H1 (cell line): ENCODE data around the gene C1GALT1. TPM values are rescaled to one million over a fixed set of nuclear protein-coding genes. Genes with fewer than 3 reads are reported as not detected.

Experiments
- CTCF ChIA-PET: fragments of 300-600 bp; sonication (Branson Sonifier 250); formaldehyde crosslinking; loops from one replicate; lab custom pipeline; 2021; ENCODE audit not compliant: partially characterized antibody; lab: Charles Lee
- POLR2A ChIA-PET: fragments of 300-600 bp; sonication (Branson Sonifier 250); formaldehyde crosslinking; loops from one replicate; lab custom pipeline; 2021; ENCODE audit warnings: inconsistent platforms; ENCODE audit not compliant: partially characterized antibody; lab: Charles Lee
- DNase-seq, 2 experiments: peaks; one replicate each; pipeline versions ENCODE4 v3.0.0 to v3.0.0-alpha.2; 2010 to 2022; ENCODE audit warnings: low spot score in 2 of 2, low read depth in 1 of 2, mixed read lengths in 1 of 2
- FAIRE-seq: peaks from 2 replicates; lab custom pipeline; 2011; peaks lifted over from hg19 to GRCh38; lab: Jason Lieb, UNC
- H2AFZ ChIP-seq: 2 replicates; pipeline ENCODE4 v1.8.1; 2012; ENCODE audit warnings: low read length, inconsistent platforms
- H2AK5ac ChIP-seq: 2 replicates; pipeline ENCODE4 v1.6.1; 2013; ENCODE audit warnings: low read depth, low read length
- H2BK120ac ChIP-seq: replicated peaks from 2 replicates; pipeline ENCODE3; 2013; ENCODE audit warnings: low read depth, low read length, inconsistent platforms
- H2BK12ac ChIP-seq: 2 replicates; pipeline ENCODE4 v1.6.1; 2013; ENCODE audit warnings: low read depth, low read length
- H2BK15ac ChIP-seq: 2 replicates; pipeline ENCODE4 v1.6.1; 2013; ENCODE audit warnings: low read length
- H2BK20ac ChIP-seq: 2 replicates; pipeline ENCODE4 v1.6.1; 2013; ENCODE audit warnings: low read length
- H2BK5ac ChIP-seq: 2 replicates; pipeline ENCODE4 v1.6.1; 2013; ENCODE audit warnings: low read depth, low read length
- H3K14ac ChIP-seq: 2 replicates; pipeline ENCODE4 v1.6.1; 2013; ENCODE audit warnings: inconsistent platforms; ENCODE audit not compliant: insufficient read length
- H3K18ac ChIP-seq: 2 replicates; pipeline ENCODE4 v1.6.1; 2013; ENCODE audit warnings: low read length; ENCODE audit errors: extremely low read depth
- H3K23ac ChIP-seq: 2 replicates; pipeline ENCODE4 v1.6.1; 2013; ENCODE audit warnings: inconsistent platforms; ENCODE audit not compliant: insufficient read length
- H3K23me2 ChIP-seq: 2 replicates; pipeline ENCODE4 v1.6.1; 2013; ENCODE audit warnings: low read depth, low read length
- H3K27ac ChIP-seq: 2 replicates; pipeline ENCODE4 v1.6.1; 2011; ENCODE audit warnings: low read depth, low read length, inconsistent platforms
- H3K27me3 ChIP-seq, 4 experiments: replicated peaks in 1 of 4; 1 replicate in 1 of 4; 2 replicates in 3 of 4; pipeline versions ENCODE4 v1.6.1 to v1.8.1; 2011 to 2013; ENCODE audit warnings: low read length in 3 of 4, mild to moderate bottlenecking in 3 of 4, inconsistent platforms in 2 of 4, mixed read lengths in 2 of 4, moderate library complexity in 1 of 4; ENCODE audit not compliant: control insufficient read depth in 3 of 4, insufficient read depth in 3 of 4; ENCODE audit errors: extremely low read depth in 1 of 4
- H3K36me3 ChIP-seq, 4 experiments: 2 replicates each; pipeline versions ENCODE4 v1.6.1 to v1.8.1; 2011 to 2013; ENCODE audit warnings: mild to moderate bottlenecking in 4 of 4, low read length in 3 of 4, moderate library complexity in 2 of 4, control low read depth in 1 of 4, inconsistent platforms in 1 of 4; ENCODE audit not compliant: insufficient read depth in 4 of 4, control insufficient read depth in 2 of 4
- H3K4ac ChIP-seq: replicated peaks from 2 replicates; pipeline ENCODE3; 2013; ENCODE audit warnings: low read length, low read depth, mixed read lengths, inconsistent platforms; ENCODE audit not compliant: insufficient read length
- H3K4me1 ChIP-seq, 4 experiments: replicated peaks in 1 of 4; 1 replicate in 1 of 4; 2 replicates in 3 of 4; pipeline versions ENCODE4 v1.6.1 to v1.8.1; 2011 to 2013; ENCODE audit warnings: low read length in 3 of 4, inconsistent platforms in 2 of 4, mixed read lengths in 1 of 4; ENCODE audit not compliant: insufficient read depth in 4 of 4, control insufficient read depth in 3 of 4
- H3K4me2 ChIP-seq, 2 experiments: 2 replicates each; pipeline versions ENCODE4 v1.6.1 to v1.8.1; 2011 to 2013; ENCODE audit warnings: low read depth in 2 of 2, low read length in 2 of 2, control low read depth in 1 of 2, inconsistent platforms in 1 of 2, mild to moderate bottlenecking in 1 of 2; ENCODE audit not compliant: insufficient read depth in 1 of 2
- H3K4me3 ChIP-seq, 4 experiments: fragments of 200-600, 300-600 bp in 1 of 4; sonication (generic), shearing (Covaris generic), sonication (Bioruptor Twin) in 1 of 4; 2 replicates each; pipeline versions ENCODE4 v1.5.1 to v1.8.1; 2011 to 2016; ENCODE audit warnings: low read length in 4 of 4, low read depth in 3 of 4, control low read depth in 2 of 4, inconsistent platforms in 2 of 4, mild to moderate bottlenecking in 2 of 4, mixed read lengths in 1 of 4, moderate library complexity in 1 of 4; ENCODE audit not compliant: insufficient read depth in 2 of 4; ENCODE audit errors: extremely low read depth in 1 of 4
- H3K56ac ChIP-seq: replicated peaks from 2 replicates; pipeline ENCODE3; 2013; ENCODE audit warnings: low read depth, mild to moderate bottlenecking, mixed read lengths, low read length, inconsistent platforms; ENCODE audit not compliant: insufficient read length
- H3K79me1 ChIP-seq: 2 replicates; pipeline ENCODE4 v1.6.1; 2013; ENCODE audit warnings: low read depth, low read length, control low read depth
- H3K79me2 ChIP-seq, 2 experiments: 2 replicates each; pipeline versions ENCODE4 v1.6.1 to v1.8.1; 2012 to 2013; ENCODE audit warnings: low read length in 2 of 2, mild to moderate bottlenecking in 2 of 2, inconsistent platforms in 1 of 2; ENCODE audit not compliant: insufficient read depth in 2 of 2, control insufficient read depth in 1 of 2
- H3K9ac ChIP-seq, 4 experiments: replicated peaks in 1 of 4; 1 replicate in 1 of 4; 2 replicates in 3 of 4; pipeline versions ENCODE4 v1.6.1 to v1.8.1; 2011 to 2013; ENCODE audit warnings: low read depth in 3 of 4, low read length in 3 of 4, control low read depth in 2 of 4, mild to moderate bottlenecking in 2 of 4, moderate library complexity in 2 of 4, inconsistent platforms in 1 of 4; ENCODE audit errors: extremely low read depth in 1 of 4
- H3K9me3 ChIP-seq, 2 experiments: 2 replicates each; pipeline versions ENCODE4 v1.6.1 to v1.8.1; 2012 to 2013; ENCODE audit warnings: mild to moderate bottlenecking in 2 of 2, moderate library complexity in 2 of 2, control low read depth in 1 of 2, inconsistent platforms in 1 of 2, low read depth in 1 of 2, low read length in 1 of 2, mixed read lengths in 1 of 2; ENCODE audit not compliant: insufficient read depth in 2 of 2
- H4K20me1 ChIP-seq, 2 experiments: replicated peaks in 1 of 2; 2 replicates each; pipeline versions ENCODE3 to v1.8.1; 2011 to 2013; ENCODE audit warnings: inconsistent platforms in 2 of 2, low read length in 2 of 2, mild to moderate bottlenecking in 1 of 2; ENCODE audit not compliant: insufficient read depth in 2 of 2, control insufficient read depth in 1 of 2
- H4K5ac ChIP-seq: 2 replicates; pipeline ENCODE4 v1.6.1; 2013; ENCODE audit warnings: low read length, low read depth, mixed read lengths, inconsistent platforms; ENCODE audit not compliant: insufficient read length
- H4K8ac ChIP-seq: 2 replicates; pipeline ENCODE4 v1.8.0; 2013; ENCODE audit warnings: mild to moderate bottlenecking, moderate library complexity, low read length, inconsistent platforms; ENCODE audit not compliant: insufficient read depth; ENCODE audit errors: extremely low read depth
- H4K91ac ChIP-seq: replicated peaks from 2 replicates; pipeline ENCODE3; 2013; ENCODE audit warnings: low read length, mixed read lengths, inconsistent platforms; ENCODE audit not compliant: insufficient read length
- ATF2 ChIP-seq: IDR thresholded peaks from 2 replicates; pipeline ENCODE4 v1.6.1; 2012; ENCODE audit warnings: low read length, inconsistent platforms
- JUN ChIP-seq: IDR thresholded peaks from 2 replicates; pipeline ENCODE4 v1.6.1; 2011; ENCODE audit warnings: low read depth, mild to moderate bottlenecking, improper control_type of control experiment, low read length
- JUND ChIP-seq: IDR thresholded peaks from 2 replicates; pipeline ENCODE4 v1.6.1; 2011; ENCODE audit warnings: mild to moderate bottlenecking, improper control_type of control experiment, low read length
- KDM5A ChIP-seq: fragments of 200-600 bp; IDR thresholded peaks from 2 replicates; pipeline ENCODE4 v1.7.1; 2012; ENCODE audit warnings: mild to moderate bottlenecking, low read length, inconsistent platforms, mixed read lengths
- POLR2AphosphoS5 ChIP-seq: IDR thresholded peaks from 2 replicates; pipeline ENCODE4 v1.6.1; 2011; ENCODE audit warnings: low read depth, low read length
- RBBP5 ChIP-seq: IDR thresholded peaks from 2 replicates; pipeline ENCODE4 v1.7.1; 2012; ENCODE audit warnings: low read depth, mild to moderate bottlenecking, inconsistent platforms, low read length, moderate library complexity, borderline replicate concordance
- RNF2 ChIP-seq: fragments of 200-900, 300-1000 bp; sonication (generic); IDR thresholded peaks from 2 replicates; pipeline ENCODE4 v1.7.1; 2016; ENCODE audit warnings: borderline replicate concordance, low read depth, mild to moderate bottlenecking, antibody characterized with exemption, low read length; ENCODE audit not compliant: poor library complexity, severe bottlenecking; ENCODE audit errors: missing control alignments
- SAP30 ChIP-seq: fragments of 300-600 bp; sonication (generic); IDR thresholded peaks from 2 replicates; pipeline ENCODE4 v1.7.1; 2012; ENCODE audit warnings: low read length, moderate library complexity, mild to moderate bottlenecking, inconsistent platforms; ENCODE audit not compliant: insufficient read depth, insufficient replicate concordance
- SP1 ChIP-seq: IDR thresholded peaks from 2 replicates; pipeline ENCODE4 v1.6.1; 2011; ENCODE audit warnings: low read depth, low read length
- USF2 ChIP-seq: IDR thresholded peaks from 2 replicates; pipeline ENCODE4 v1.6.1; 2011; ENCODE audit warnings: low read length, improper control_type of control experiment
- WGBS, 2 experiments: shearing (Covaris generic) in 1 of 2; methylation state at CpG; one replicate each; pipeline versions ENCODE4 v1.1.6 to v1.1.7; 2013 to 2015; ENCODE audit warnings: low lambda C conversion rate in 2 of 2, mixed read lengths in 2 of 2, inconsistent platforms in 1 of 2, low coverage in 1 of 2, missing lambda C conversion rate in 1 of 2; ENCODE audit not compliant: insufficient replicate concordance in 2 of 2, insufficient coverage in 1 of 2, insufficient read length in 1 of 2; ENCODE audit errors: extremely low coverage in 1 of 2, missing lambda C conversion rate in 1 of 2; 5-methylcytosine and 5-hydroxymethylcytosine counted together
- polyA plus RNA-seq, 7 experiments: library from polyadenylated mRNA; depleted of rRNA in 3 of 7; stranded (reverse) in 5 of 7; unstranded in 2 of 7; fragments of >200 nt in 5 of 7; fragments of 200-250 nt in 2 of 7; gene quantifications; 1 replicate in 5 of 7; 2 replicates in 1 of 7; 4 replicates in 1 of 7; pipeline versions ENCODE4 v1.2.1 to v1.2.3, GENCODE V29; 2011 to 2013; ENCODE audit warnings: missing spikeins in 2 of 7, mixed read lengths in 2 of 7
- total RNA-seq: library from RNA; stranded (reverse); fragmentation: NEBNext Ultra II Directional; extraction: Animal tissue kit (Norgen Biotek cat#: 25700); gene quantifications from 2 replicates; pipeline ENCODE4 v1.2.1, GENCODE V29; 2021

C1GALT1 gene
- total and polyA plus RNA-seq, 2 of the 8 experiments (the other 6 are each of a cell fraction or from before 2014, with no cell fraction given): 18.7 to 94.2 TPM

GRCh38 chr7:7220821-7221220 is 38.5 kb downstream of the C1GALT1 start:
- Histone ChIP-seq H4K5ac (no peak overlapping the region), H2AK5ac (no peak overlapping the region), H3K4ac (no peak overlapping the region), H2AFZ (no peak overlapping the region), H4K8ac (no peak overlapping the region), H3K36me3 (peaks cover 0 to 35% (median 11%) of the 10 kb centered on the region in 4 experiments; a peak in 3 of 8 replicates), H2BK120ac (no peak overlapping the region), H3K23me2 (no peaks in the 10 kb centered on the region), H3K27ac (no peak overlapping the region), H2BK15ac (no peak overlapping the region), H4K91ac (no peak overlapping the region), H3K79me1 (peaks cover 5% of the 10 kb centered on the region), H3K14ac (no peak overlapping the region), H2BK12ac (no peak overlapping the region), H3K27me3 (no peaks in the 10 kb centered on the region), H2BK5ac (no peak overlapping the region), H3K4me1 (peaks cover 0 to 12% (median 4%) of the 10 kb centered on the region in 4 experiments; a peak in 4 of 7 replicates), H3K4me2 (no peak overlapping the region), H4K20me1 (no peaks in the 10 kb centered on the region), H3K79me2 (peaks cover 0 to 94% of the 10 kb centered on the region in 2 experiments; a peak in 3 of 4 replicates), H3K18ac (no peak overlapping the region), H3K4me3 (no peak overlapping the region), H3K23ac (no peak overlapping the region), H2BK20ac (no peak overlapping the region), H3K9me3 (no peaks in the 10 kb centered on the region), H3K9ac (no peak overlapping the region), H3K56ac (no peak overlapping the region)
- ChIA-PET CTCF (interaction anchor here (1.4 kb wide), 1 partner anchor 117 kb away, joined by 6 read pairs; no protein-coding TSS in a partner anchor), POLR2A (interaction anchor here (0.8 to 1.8 kb wide), 6 partner anchors 9 to 31 kb away, joined by 3 to 4 read pairs (median 3); no protein-coding TSS in a partner anchor)
- 95% methylated on average over 3 of the region's 3 CpGs; no CpG with 5 or more reads in 1 of the 2 experiments for WGBS, 2 experiments
- FAIRE-seq (no peak), DNase-seq (no peak)
- TF ChIP-seq POLR2AphosphoS5: no peak
- no peak for TF ChIP-seq JUND
- TF ChIP-seq JUN: no peak
- TF ChIP-seq RNF2: no peak
- TF ChIP-seq RBBP5: no peak
- TF ChIP-seq USF2: no peak
- no peak for TF ChIP-seq KDM5A
- TF ChIP-seq ATF2: no peak
- TF ChIP-seq SAP30: no peak
- TF ChIP-seq SP1: no peak
